IMR-90 (cell line): Measurements from ENCODE around the gene GCNA. TPM values are rescaled to one million over a fixed set of nuclear protein-coding genes. Genes with fewer than 3 reads are reported as not detected.

Experiments
- ATAC-seq: fragments of 200-7000 bp; cut with Tn5 transposase; 2 replicates; pipeline ENCODE4 v1.9.1; 2020; ENCODE audit warnings: low read depth, mild to moderate bottlenecking, moderate library complexity
- BruUV-seq: library from RNA; stranded (reverse); fragments of 400-500 nt; replicated peaks from 2 replicates; lab custom pipeline; 2021; lab: Mats Ljungman, UMichigan
- CTCF ChIA-PET: fragments of 300-600 bp; formaldehyde crosslinking; extraction: SDS; loops from one replicate; lab custom pipeline; 2021; ENCODE audit warnings: antibody characterized with exemption; lab: Yijun Ruan, JAX
- POLR2A ChIA-PET: fragments of 300-600 bp; sonication (Branson Sonifier 250); formaldehyde crosslinking; loops from one replicate; lab custom pipeline; 2022; ENCODE audit warnings: antibody characterized with exemption; ENCODE audit not compliant: unreplicated experiment; lab: Charles Lee
- DNase-seq: peaks from one replicate; pipeline ENCODE4 v3.0.0; 2013
- H2AFZ ChIP-seq: replicated peaks from 2 replicates; pipeline ENCODE3; 2013; ENCODE audit warnings: low read length, mild to moderate bottlenecking; ENCODE audit not compliant: poor library complexity
- H2AK5ac ChIP-seq: 2 replicates; pipeline ENCODE4 v1.6.1; 2013; ENCODE audit warnings: low read depth, low read length, inconsistent platforms
- H2AK9ac ChIP-seq: replicated peaks from 2 replicates; pipeline ENCODE3; 2013; ENCODE audit warnings: mild to moderate bottlenecking, low read depth, low read length, moderate library complexity; ENCODE audit not compliant: poor library complexity
- H2BK120ac ChIP-seq: 2 replicates; pipeline ENCODE4 v1.6.1; 2013; ENCODE audit warnings: low read depth, low read length, inconsistent platforms
- H2BK15ac ChIP-seq: 3 replicates; pipeline ENCODE4 v1.6.1; 2013; ENCODE audit warnings: low read depth, low read length, inconsistent platforms
- H2BK20ac ChIP-seq: 2 replicates; pipeline ENCODE4 v1.6.1; 2013; ENCODE audit warnings: low read depth, mild to moderate bottlenecking, inconsistent platforms, low read length, moderate library complexity
- H2BK5ac ChIP-seq: 2 replicates; pipeline ENCODE4 v1.6.1; 2013; ENCODE audit warnings: mild to moderate bottlenecking, low read depth, low read length, inconsistent platforms; ENCODE audit not compliant: poor library complexity, severe bottlenecking
- H3K14ac ChIP-seq: replicated peaks from 2 replicates; pipeline ENCODE4 v1.6.1; 2013; ENCODE audit warnings: low read depth, low read length, inconsistent platforms
- H3K18ac ChIP-seq: 2 replicates; pipeline ENCODE4 v1.6.1; 2013; ENCODE audit warnings: low read depth, low read length, control low read depth
- H3K23ac ChIP-seq: 2 replicates; pipeline ENCODE4 v1.6.1; 2013; ENCODE audit warnings: low read depth, low read length, inconsistent platforms
- H3K27ac ChIP-seq: 2 replicates; pipeline ENCODE4 v1.5.1; 2013; ENCODE audit warnings: mild to moderate bottlenecking, control low read depth, low read length; ENCODE audit not compliant: insufficient read depth
- H3K27me3 ChIP-seq: 2 replicates; pipeline ENCODE4 v1.6.1; 2013; ENCODE audit warnings: low read length; ENCODE audit not compliant: control insufficient read depth, insufficient read depth
- H3K36me3 ChIP-seq: 2 replicates; pipeline ENCODE4 v1.6.1; 2013; ENCODE audit warnings: low read length, mixed read lengths; ENCODE audit not compliant: control insufficient read depth, insufficient read depth
- H3K4ac ChIP-seq: 2 replicates; pipeline ENCODE4 v1.6.1; 2013; ENCODE audit warnings: low read depth, low read length, inconsistent platforms
- H3K4me1 ChIP-seq: 2 replicates; pipeline ENCODE4 v1.6.1; 2013; ENCODE audit warnings: low read length, mixed read lengths; ENCODE audit not compliant: control insufficient read depth, insufficient read depth
- H3K4me2 ChIP-seq: 2 replicates; pipeline ENCODE4 v1.6.1; 2013; ENCODE audit warnings: low read depth, mild to moderate bottlenecking, control low read depth, low read length, moderate library complexity
- H3K4me3 ChIP-seq: 2 replicates; pipeline ENCODE4 v1.5.1; 2013; ENCODE audit warnings: low read depth, mild to moderate bottlenecking, control low read depth, low read length, moderate library complexity; ENCODE audit not compliant: insufficient read depth
- H3K56ac ChIP-seq: 2 replicates; pipeline ENCODE4 v1.6.1; 2013; ENCODE audit warnings: low read length, inconsistent platforms; ENCODE audit not compliant: insufficient read depth; ENCODE audit errors: extremely low read depth
- H3K79me1 ChIP-seq, 2 experiments: 2 replicates each; pipeline ENCODE4 v1.6.1; 2013; ENCODE audit warnings: low read length in 2 of 2, inconsistent platforms in 1 of 2, low read depth in 1 of 2
- H3K9ac ChIP-seq: 2 replicates; pipeline ENCODE4 v1.6.1; 2013; ENCODE audit warnings: low read depth, low read length, control low read depth
- H3K9me1 ChIP-seq: 2 replicates; pipeline ENCODE4 v1.6.1; 2013; ENCODE audit warnings: low read length, inconsistent platforms; ENCODE audit not compliant: insufficient read depth
- H3K9me3 ChIP-seq: 2 replicates; pipeline ENCODE4 v1.6.1; 2013; ENCODE audit warnings: low read length; ENCODE audit not compliant: control insufficient read depth, insufficient read depth
- H4K20me1 ChIP-seq: 2 replicates; pipeline ENCODE4 v1.6.1; 2013; ENCODE audit warnings: low read length, inconsistent platforms; ENCODE audit not compliant: insufficient read depth
- H4K5ac ChIP-seq: 2 replicates; pipeline ENCODE4 v1.6.1; 2013; ENCODE audit warnings: mild to moderate bottlenecking, low read depth, low read length, control low read depth
- H4K8ac ChIP-seq, 2 experiments: 2 replicates each; pipeline ENCODE4 v1.6.1; 2013; ENCODE audit warnings: low read depth in 2 of 2, low read length in 2 of 2, control low read depth in 1 of 2, inconsistent platforms in 1 of 2
- H4K91ac ChIP-seq: 2 replicates; pipeline ENCODE4 v1.6.1; 2013; ENCODE audit warnings: low read depth, low read length, inconsistent platforms; ENCODE audit not compliant: insufficient read depth
- BHLHE40 ChIP-seq: fragments of 150-350 bp; IDR thresholded peaks from 2 replicates; pipeline ENCODE4 v1.6.1; 2016; ENCODE audit warnings: mild to moderate bottlenecking, low read depth, low read length
- CEBPB ChIP-seq: IDR thresholded peaks from 2 replicates; pipeline ENCODE4 v1.6.1; 2012; ENCODE audit warnings: low read depth, low read length, improper control_type of control experiment
- CHD1 ChIP-seq: IDR thresholded peaks from 2 replicates; pipeline ENCODE4 v1.6.1; 2012; ENCODE audit warnings: low read depth, low read length, improper control_type of control experiment
- FOS ChIP-seq: fragments of 150-350 bp; IDR thresholded peaks from 2 replicates; pipeline ENCODE4 v1.6.1; 2016; ENCODE audit warnings: low read depth, low read length
- MAFK ChIP-seq: IDR thresholded peaks from 2 replicates; pipeline ENCODE4 v1.6.1; 2012; ENCODE audit warnings: low read depth, low read length, improper control_type of control experiment
- MAZ ChIP-seq: IDR thresholded peaks from 2 replicates; pipeline ENCODE4 v1.6.1; 2012; ENCODE audit warnings: low read depth, mild to moderate bottlenecking, low read length, improper control_type of control experiment, moderate library complexity, borderline replicate concordance
- NFE2L2 ChIP-seq: fragments of 150-350 bp; IDR thresholded peaks from 2 replicates; pipeline ENCODE4 v1.6.1; 2016; ENCODE audit warnings: low read depth, mild to moderate bottlenecking, low read length
- POLR2A ChIP-seq: IDR thresholded peaks from 2 replicates; pipeline ENCODE4 v1.6.1; 2012; ENCODE audit warnings: mild to moderate bottlenecking, low read depth, low read length
- RCOR1 ChIP-seq: IDR thresholded peaks from 2 replicates; pipeline ENCODE4 v1.6.1; 2012; ENCODE audit warnings: mild to moderate bottlenecking, low read length, improper control_type of control experiment; ENCODE audit not compliant: insufficient replicate concordance
- RFX5 ChIP-seq: IDR thresholded peaks from 2 replicates; pipeline ENCODE4 v1.8.0; 2012; ENCODE audit warnings: low read depth, mild to moderate bottlenecking, low read length, moderate library complexity
- USF2 ChIP-seq: fragments of 150-350 bp; IDR thresholded peaks from 2 replicates; pipeline ENCODE4 v1.6.1; 2017; ENCODE audit warnings: mild to moderate bottlenecking, antibody characterized with exemption, low read length, low read depth
- WGBS, 2 experiments: methylation state at CpG; one replicate each; pipeline versions ENCODE4 v1.1.5 to v1.1.7; 2013; ENCODE audit warnings: missing lambda C conversion rate in 2 of 2; ENCODE audit not compliant: insufficient read length in 1 of 2; ENCODE audit errors: extremely low coverage in 2 of 2; 5-methylcytosine and 5-hydroxymethylcytosine counted together
- dilution Hi-C: fragments of 300-500 bp; cut with HindIII; formaldehyde crosslinking; loops from one replicate; pipeline ENCODE4 v1.14.3; 2018; ENCODE audit warnings: low sequenced_read_pairs; ENCODE audit not compliant: unreplicated experiment
- in situ Hi-C: fragments of 300-500 bp; cut with MboI; formaldehyde crosslinking; loops from 3 replicates; pipeline ENCODE4 v1.14.3; 2019; ENCODE audit warnings: low sequenced_read_pairs, inconsistent platforms, mixed read lengths
- intact Hi-C: fragments of 100-400 bp; cut with micrococcal nuclease; formaldehyde crosslinking; loops from 2 replicates; pipeline ENCODE4 v1.10.0; 2022
- polyA plus RNA-seq, 3 experiments: library from polyadenylated mRNA; depleted of rRNA; stranded (reverse); fragments of >200 nt; gene quantifications; 2 replicates each; pipeline ENCODE4 v1.2.3, GENCODE V29; 2012; ENCODE audit warnings: low replicate concordance in 1 of 3
- total RNA-seq: library from RNA; depleted of rRNA; stranded (reverse); fragments of >200 nt; gene quantifications from 2 replicates; pipeline ENCODE4 v1.2.3, GENCODE V29; 2012
- TF ChIP-seq, protein P1 (sequence below): conservative IDR thresholded peaks from 2 replicates; pipeline ENCODE4 v1.5.1; 2012; ENCODE audit warnings: mild to moderate bottlenecking, low read depth, low read length, improper control_type of control experiment

The GCNA gene
- total and polyA plus RNA-seq, 2 of the 4 experiments (the other 2 are of a cell fraction) = 0.90 to 1.3 TPM

- TF ChIP-seq, protein P1, sequence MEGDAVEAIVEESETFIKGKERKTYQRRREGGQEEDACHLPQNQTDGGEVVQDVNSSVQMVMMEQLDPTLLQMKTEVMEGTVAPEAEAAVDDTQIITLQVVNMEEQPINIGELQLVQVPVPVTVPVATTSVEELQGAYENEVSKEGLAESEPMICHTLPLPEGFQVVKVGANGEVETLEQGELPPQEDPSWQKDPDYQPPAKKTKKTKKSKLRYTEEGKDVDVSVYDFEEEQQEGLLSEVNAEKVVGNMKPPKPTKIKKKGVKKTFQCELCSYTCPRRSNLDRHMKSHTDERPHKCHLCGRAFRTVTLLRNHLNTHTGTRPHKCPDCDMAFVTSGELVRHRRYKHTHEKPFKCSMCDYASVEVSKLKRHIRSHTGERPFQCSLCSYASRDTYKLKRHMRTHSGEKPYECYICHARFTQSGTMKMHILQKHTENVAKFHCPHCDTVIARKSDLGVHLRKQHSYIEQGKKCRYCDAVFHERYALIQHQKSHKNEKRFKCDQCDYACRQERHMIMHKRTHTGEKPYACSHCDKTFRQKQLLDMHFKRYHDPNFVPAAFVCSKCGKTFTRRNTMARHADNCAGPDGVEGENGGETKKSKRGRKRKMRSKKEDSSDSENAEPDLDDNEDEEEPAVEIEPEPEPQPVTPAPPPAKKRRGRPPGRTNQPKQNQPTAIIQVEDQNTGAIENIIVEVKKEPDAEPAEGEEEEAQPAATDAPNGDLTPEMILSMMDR = no peak
- no peak for TF ChIP-seq BHLHE40
- no peak for TF ChIP-seq CEBPB
- TF ChIP-seq RFX5 = no peak
- TF ChIP-seq FOS = no peak
These were observed 42.0 kb upstream of the GCNA start (continued) for GRCh38 chrX:71536285-71536684.

- H2BK120ac ChIP-seq = no peak overlapping the region
- ChIA-PET CTCF (no interaction called here), POLR2A (no interaction called here)
- dilution Hi-C loops = no loop called here
- peaks cover 61% of the 10 kb centered on the region for H4K20me1 ChIP-seq
- no peak overlapping the region for H3K18ac ChIP-seq
- no peak for DNase-seq
- H3K4me3 ChIP-seq = no peak overlapping the region
- peaks cover 4% of the 10 kb centered on the region; the same call in 1 of the 2 replicates for H3K9me1 ChIP-seq
- H4K91ac ChIP-seq = no peak overlapping the region
- no peak overlapping the region for H3K23ac ChIP-seq
- no CpG with 5 or more reads among the region's 9 CpGs for WGBS, 2 experiments
- H3K14ac ChIP-seq = no peak overlapping the region
- no peak overlapping the region for H3K27ac ChIP-seq
- no peak overlapping the region for H2AFZ ChIP-seq
- no peak overlapping the region for H3K4me2 ChIP-seq
- no peak overlapping the region for H3K4ac ChIP-seq
- H4K8ac ChIP-seq = no peak overlapping the region
- TF ChIP-seq, protein P1 = no peak
- TF ChIP-seq NFE2L2 = no peak
- no peak for TF ChIP-seq RCOR1
- TF ChIP-seq MAZ = no peak
- TF ChIP-seq POLR2A = no peak
- no peak for TF ChIP-seq BHLHE40
- no peak for TF ChIP-seq FOS
- TF ChIP-seq CHD1 = no peak
- TF ChIP-seq MAFK = no peak
- no peak for TF ChIP-seq USF2
- peaks cover 2% of the 10 kb centered on the region; the same call in 1 of the 2 replicates for H3K4me1 ChIP-seq
- no peak overlapping the region for H4K5ac ChIP-seq
- in situ Hi-C loops = no loop called here
- H2BK20ac ChIP-seq = no peak overlapping the region
- H3K79me1 ChIP-seq = peaks cover 6 to 12% of the 10 kb centered on the region in 2 experiments; a peak in 1 of 4 replicates
- no peak overlapping the region for H2AK5ac ChIP-seq
- no TSS peak for BruUV-seq
- H3K9ac ChIP-seq = no peak overlapping the region
- no peak overlapping the region for H2BK15ac ChIP-seq
- no peak overlapping the region for H3K56ac ChIP-seq
- no peaks in the 10 kb centered on the region for H3K9me3 ChIP-seq
- intact Hi-C loops = no loop called here
- ATAC-seq = no peak
- H3K36me3 ChIP-seq = 0 out of 2 replicates have a peak, but pooled peaks cover 4% of the 10 kb centered on the region
- no peaks in the 10 kb centered on the region for H3K27me3 ChIP-seq
- H2BK5ac ChIP-seq = no peak overlapping the region
- H2AK9ac ChIP-seq = no peak overlapping the region
These were observed 40.5 kb upstream of the GCNA start for GRCh38 chrX:71537743-71538142.
